Breast epithelium (tissue), 3 donors: Measurements from ENCODE around the gene C1QTNF8.

Experiments used
- CTCF ChIP-seq, 3 donors: fragments of 450-650 bp; IDR thresholded peaks; one replicate each; pipeline ENCODE4 v1.5.1; 2016 to 2017; ENCODE audit warnings: antibody characterized with exemption in 3 of 3, mild to moderate bottlenecking in 3 of 3, moderate library complexity in 3 of 3
- POLR2A ChIP-seq: fragments of 450-650 bp; IDR thresholded peaks from one replicate; pipeline ENCODE4 v1.6.1; 2016; ENCODE audit warnings: antibody characterized with exemption, mild to moderate bottlenecking, moderate library complexity
- POLR2AphosphoS5 ChIP-seq, 3 donors: sonication (generic); formaldehyde crosslinking; IDR thresholded peaks; one replicate each; pipeline ENCODE4 v1.6.1; 2017; ENCODE audit warnings: antibody characterized with exemption in 3 of 3

GRCh38 chr16:1077877-1078578 is 18.0 kb downstream of the C1QTNF8 start:
- no peak for TF ChIP-seq CTCF (IDR thresholded peaks at IDR 0.05)
- TF ChIP-seq POLR2A = no peak
- no peak for TF ChIP-seq POLR2AphosphoS5 (IDR thresholded peaks at IDR 0.05)
